NCI-H2107 treated with DMSO at 0.1 percent for 48 hours (cell line): ENCODE data around the gene SFXN1.

ENCODE experiments used
- DNase-seq: peaks from one replicate; lab custom pipeline; 2025; ENCODE audit not compliant: unreplicated experiment; lab: John Stamatoyannopoulos, UW

Gene SFXN1

DNA sequence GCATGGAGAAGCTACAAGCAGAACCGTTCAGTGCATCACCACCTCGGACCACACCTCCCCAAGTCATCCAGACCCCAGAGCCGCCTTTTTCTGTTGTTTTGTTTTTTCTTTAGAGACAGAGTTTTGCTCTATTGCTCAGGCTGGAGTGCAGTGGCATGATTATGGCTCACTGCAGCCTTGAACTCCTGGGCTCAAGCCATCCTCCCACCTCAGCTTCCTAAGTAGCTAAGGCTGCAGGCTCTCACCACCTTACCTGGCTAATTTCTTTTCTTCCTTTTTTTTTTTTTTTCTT is 13.5 kb upstream of the SFXN1 start:
- no peak for DNase-seq

DNA sequence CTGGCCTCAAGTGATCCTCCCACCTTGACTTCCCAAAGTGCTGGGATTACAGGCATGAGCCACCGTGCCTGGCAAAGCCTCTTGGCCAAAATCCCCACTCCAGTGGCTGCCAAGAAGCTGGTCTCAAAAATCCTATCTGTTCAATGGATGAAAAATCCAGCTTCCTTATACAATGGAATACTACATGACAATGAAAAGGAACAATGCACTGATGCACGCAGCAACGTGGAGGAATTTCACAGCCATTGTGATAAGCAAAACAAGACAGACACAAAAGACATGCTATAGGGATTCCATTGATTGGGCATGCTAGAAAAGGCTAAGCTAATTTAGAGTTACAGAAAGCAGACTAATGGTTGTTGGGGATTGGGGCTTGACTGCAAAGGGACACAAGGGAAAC is 13.1 kb upstream of the SFXN1 start:
- no peak for DNase-seq

DNA sequence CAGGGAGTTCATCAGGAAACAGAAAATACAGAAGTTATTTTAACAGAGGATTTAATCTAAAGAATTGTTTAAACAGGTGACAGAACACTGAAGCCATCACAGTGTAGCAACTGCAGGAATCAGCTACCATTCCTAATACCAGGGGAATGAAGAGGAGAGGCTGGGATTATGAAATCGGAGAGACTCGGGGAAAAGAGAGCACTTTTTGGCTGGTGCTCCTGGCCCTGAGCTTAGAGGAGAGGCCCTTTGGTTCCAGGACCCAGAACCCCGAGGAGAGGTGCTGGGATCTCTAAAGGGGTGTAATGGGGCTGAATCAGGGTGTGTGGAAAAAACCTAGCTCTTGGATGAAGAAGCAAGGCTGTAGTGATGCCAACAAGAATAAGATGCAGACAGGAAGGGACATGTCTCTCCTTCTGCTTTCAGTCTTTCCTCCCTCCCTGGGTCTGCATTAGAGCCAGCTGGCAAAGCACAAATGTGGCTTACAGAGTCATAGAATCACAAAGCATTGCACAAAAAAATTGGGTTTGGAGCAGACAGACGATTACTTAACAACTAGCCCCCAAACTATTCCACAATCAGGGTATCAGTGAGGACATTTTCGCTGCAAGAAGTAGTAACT is 11.6 kb upstream of the SFXN1 start:
- no peak for DNase-seq

DNA sequence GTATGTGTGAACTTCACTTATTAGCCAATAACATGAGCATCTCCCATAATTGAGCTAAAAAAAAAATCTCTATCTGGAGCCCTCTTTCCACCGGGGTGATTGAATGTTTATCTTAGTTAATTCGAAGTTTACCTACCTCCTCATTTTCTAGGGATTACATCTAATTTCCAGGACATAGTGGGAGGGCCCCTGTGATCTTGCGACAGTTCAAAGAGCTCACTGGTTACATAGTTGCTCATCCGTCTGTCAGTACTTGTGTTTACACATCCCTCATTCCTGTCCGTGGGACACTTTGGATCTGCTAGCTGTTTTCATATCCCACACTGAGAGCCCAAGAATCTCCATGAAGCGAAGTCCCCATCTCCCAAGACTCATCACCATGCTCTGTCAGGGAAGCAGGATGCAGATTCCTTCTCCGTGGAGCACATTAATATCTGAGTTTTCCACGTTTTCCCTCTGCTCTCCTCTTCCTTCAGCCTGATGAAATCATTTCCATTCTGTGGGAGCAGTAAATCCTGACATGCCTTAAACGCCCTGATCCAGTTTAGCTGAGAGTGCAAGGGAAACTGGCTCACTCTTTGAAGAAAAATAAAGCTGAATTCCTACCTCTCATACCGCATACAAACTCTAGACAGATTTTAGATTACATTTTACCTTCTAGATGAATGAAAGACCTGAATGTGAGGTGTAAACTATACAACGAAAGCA is 10.2 kb upstream of the SFXN1 start:
- DNase-seq: no peak

DNA sequence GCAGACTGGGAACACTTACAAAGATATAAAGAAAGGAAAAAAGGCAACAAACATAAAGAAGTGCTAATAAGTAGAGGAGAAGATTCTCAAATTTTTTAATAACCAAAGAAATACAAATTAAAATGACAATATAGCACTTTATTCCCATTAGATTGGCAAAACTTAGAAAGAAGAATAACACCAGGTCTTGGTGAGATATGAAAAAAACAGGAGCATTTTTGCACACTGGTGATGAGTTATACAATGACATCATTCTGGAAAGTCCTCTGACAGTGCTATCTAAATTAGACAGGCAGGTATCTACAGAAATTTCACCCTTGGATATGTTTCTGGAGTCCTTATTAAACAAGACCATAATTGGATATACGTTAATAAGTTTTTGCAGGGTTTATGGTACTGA is 9.5 kb upstream of the SFXN1 start:
- DNase-seq: no peak

DNA sequence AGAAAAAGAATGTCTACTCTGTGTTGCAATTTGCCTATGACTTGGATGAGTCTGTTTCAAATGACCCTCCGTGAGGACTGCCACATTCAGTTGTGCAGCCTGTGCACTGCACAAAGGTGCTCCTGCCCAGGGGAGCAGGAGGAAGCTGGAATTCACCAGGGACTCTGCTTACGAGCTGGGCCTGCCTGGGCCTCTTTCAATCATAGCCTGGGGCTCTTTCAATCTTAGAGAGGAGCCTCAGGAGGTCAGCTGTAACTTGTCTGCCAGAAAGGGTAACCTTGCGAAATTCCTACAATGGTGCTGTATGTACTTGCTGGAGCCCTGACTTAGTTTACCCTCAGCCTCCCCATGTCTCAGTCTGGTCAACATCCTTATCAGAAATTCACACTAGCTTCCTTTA is 8.4 kb upstream of the SFXN1 start:
- DNase-seq: no peak

DNA sequence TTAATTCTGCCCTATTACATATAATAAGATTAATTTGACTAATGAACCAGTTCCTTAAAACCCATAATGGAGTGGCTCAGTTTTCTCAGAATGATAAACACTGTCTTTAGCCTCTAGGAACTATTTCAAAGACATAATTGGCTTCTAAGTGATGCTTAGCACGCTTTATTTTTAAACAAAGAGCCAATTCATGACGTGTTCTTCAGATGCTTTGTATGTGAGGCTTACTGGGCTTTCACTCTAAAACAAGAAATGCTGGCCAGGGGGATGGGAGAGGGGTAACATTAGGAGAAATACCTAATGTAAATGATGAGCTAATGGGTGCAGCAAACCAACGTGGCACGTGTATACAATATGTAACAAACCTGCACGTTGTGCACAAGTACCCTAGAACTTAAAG is 7.6 kb upstream of the SFXN1 start:
- no peak for DNase-seq

DNA sequence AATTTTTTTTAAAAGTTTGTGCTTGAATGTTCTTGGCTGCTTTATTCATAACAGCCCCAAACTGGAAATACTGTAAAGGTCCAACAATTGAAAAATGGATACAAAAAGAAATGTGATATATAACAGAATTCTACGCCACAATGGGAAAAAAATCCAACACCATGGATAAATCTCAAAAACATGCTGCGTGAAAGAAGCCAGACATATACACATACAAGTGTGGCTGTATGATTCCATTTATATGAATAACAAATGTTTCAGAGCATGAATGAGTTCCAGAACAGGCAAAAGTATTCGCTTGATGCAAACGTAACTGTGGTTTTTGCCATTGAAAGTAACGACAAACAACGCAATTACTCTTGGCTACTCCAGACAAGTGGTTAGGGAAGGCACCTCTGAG is 7.2 kb upstream of the SFXN1 start:
- DNase-seq: no peak

DNA sequence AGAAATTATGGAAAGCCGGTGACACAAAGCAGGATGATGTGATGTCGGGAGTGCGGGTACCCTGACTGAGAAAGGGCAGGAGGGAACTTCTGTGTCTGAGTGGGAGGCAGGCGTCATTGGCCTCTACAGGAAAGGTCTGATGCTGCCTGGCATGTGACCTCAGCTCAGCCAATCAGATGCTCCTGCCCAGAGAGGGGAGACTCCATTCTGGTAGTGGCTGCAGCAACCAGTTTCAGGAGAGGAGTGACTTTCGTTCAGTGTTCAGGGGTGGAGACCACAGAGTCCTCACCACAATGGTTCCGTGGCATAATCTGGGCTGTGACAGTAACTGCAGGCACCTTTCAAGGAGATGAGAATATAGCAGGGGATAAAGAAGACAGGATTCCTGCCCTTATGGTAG is 6.7 kb upstream of the SFXN1 start:
- DNase-seq: no peak

DNA sequence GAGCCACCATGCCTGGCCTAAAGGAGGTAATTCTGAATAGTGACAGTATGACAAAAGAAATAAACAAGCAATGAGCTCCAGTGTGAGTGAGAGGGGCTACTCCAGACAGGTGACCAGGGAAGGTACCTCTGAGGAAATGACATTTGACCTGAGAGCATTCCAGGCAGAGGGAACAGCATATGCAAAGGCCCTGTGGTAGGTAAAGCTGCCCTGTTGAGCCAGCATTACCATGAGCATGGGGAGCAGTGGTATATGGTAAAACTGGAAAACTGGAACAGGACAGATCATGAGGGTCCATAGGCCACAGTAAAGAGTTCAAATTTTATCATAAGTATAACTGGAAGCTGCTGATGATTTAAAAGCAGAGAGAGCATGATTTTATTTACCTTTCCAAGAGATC is 6.0 kb upstream of the SFXN1 start:
- DNase-seq: no peak

DNA sequence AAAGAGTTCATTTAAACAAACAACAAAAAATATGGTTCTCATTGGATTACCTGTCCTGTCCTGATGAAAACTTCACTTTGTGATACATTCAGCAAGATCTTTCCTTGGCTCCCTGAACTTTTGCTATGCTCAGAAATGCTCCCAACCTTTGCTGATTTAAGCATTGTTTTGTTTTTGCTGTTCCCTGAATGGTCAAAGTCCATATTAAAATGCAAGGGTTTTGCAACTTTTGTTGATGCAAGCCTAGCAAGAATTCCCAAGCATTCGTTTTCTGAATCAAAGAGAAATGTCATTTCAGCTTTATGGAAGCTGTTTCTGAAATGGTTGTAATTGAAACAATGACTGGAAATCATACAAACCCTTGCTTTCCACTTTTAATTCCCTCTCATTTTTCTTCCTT is 3.1 kb upstream of the SFXN1 start:
- no peak for DNase-seq

DNA sequence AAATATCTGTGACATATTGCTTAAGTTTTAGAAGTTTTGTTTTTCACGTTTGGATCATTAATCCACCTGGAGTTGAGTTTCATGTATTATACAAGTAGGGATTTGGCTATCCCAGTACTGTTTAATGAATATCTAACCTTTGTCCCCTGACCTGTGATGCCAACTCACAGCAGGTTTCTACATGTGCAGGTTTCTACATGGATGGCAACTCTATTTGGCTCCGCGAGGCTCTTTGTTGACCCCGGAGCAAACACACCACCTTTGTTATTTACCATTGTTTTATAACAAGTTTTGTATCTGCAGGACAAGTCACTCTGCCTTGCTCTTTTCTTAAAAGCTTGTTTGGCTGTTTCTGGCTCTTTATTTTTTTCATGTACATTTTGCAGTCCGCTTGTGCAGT is 920 bp upstream of the SFXN1 start:
- DNase-seq: no peak

DNA sequence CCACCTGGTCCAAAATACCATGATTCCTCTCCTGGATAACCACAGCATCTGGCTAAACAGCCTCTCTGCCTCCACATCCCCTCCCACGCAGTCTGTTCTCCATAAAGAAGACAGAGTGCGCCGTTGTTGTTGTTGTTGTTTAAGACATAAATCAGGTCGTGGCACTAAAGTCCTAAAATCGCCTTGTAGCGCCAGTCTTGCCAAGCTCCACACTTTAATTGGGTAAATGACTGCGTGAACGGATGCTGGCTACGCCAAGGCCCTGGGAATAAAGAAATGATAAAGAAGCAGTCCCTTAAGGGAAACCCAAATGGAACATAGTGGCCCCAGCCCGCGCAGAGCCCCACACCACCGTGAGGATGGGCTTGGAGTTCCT is 364 bp upstream of the SFXN1 start:
- DNase-seq: no peak

DNA sequence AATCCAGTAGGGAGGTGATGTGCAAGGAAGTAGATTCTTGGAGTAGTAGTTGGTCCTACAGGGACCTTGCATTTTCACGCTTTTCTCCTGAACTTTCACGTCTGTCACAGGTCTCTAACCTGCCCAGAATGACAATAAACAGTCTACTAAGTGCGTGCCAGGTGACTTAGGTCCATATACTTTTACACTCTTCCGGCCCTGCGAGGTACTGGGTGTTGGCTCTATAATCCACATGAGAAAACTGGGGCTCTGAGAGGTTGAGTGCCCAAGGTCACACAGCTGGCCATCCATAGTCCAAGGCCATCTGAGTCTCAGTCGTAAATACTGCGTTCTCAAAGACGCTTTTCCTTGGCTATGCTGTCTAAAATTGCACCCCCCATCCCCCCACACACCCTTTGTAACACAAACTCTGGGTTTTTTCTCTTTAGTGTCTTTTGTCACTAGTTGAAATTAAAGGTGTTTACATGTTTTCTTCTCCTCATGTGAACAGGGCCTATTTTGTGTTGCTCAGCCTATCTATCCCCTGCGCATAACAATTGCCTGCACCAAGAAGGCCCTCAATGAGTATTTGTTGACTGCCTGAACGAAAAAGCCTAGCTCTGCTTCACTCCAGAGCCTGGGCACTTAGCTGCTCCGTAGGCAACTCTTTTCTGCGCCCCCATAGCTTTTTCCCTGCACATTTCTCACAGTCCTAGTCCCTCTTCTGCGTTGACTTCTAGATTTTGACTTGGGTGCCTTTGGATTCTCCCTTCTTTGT is 943 bp downstream of the SFXN1 start:
- no peak for DNase-seq

DNA sequence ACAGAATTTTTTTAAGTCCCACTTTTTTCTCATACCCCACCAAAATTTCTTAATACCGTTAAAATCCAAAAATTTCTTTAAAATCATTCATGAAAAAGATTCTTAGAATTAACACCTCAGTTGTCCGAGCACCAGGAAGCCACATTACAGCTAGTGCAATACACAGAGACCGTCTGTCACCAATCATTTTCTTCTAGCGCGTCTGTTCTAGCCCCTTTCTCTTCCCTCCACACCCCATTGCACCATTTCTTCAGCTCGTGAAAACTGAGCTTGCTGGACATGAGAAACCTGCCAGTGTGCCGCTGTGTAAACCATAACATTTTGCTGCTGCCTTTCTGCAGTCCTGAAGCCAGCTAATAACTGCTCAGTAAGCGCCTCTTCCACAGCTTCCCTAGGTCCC is 5.0 kb downstream of the SFXN1 start:
- DNase-seq: no peak

DNA sequence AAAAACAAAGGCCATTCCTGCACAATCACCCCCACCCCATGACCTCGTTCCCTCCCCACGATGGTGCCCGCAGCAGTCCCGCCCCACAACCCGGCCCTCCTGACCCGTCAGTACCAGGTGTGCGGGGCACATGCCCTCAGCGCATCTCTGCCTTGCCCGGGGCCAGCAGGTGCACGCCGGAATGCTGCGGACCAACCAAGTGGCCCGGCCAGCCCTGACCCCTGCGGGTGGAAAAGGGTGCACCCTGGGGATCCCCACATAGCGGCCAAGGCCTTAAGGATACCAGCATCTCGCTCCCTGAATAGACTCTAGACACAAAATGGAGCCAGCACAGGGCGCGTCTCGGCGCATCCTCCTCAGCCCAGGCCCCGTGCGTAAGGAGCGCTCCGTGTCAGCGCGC is 6.0 kb downstream of the SFXN1 start:
- no peak for DNase-seq

DNA sequence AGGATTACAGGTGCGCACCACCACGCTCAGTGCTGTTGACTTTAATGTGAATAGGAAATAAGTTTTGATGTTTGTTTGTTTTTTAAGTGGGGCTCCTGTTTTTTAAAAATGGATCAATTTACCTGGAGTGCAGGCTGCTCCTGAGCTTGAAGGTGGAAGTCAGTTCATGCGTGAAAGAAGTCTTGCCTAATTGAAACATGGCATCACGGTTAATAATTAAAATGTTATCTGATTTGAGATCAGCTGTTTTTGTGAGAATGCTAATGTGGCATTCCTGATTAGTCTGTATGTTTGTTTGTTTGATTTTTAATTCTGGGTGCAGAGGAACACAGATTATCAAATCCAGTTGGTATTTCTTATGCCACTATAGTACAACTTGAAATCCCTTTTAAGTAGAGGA is 6.5 kb downstream of the SFXN1 start:
- DNase-seq: no peak

DNA sequence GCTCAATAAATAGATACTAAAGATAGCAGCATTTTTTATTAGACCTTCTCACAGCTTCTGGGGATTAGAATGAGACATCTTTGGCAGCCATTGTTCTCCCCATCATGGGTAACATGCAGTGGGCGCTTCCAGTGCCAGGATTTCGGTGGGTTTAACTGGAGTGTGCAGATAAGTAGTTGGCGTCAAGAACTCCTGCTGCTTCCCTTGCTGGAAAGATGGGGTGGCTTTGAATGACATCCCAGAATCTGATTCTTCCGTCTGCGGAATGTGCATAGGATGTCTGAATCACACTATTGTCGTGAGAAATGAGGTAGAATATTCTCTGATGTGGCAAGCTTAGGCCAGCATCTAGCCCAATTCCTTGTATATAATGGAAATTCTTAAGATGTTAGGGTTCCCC is 7.3 kb downstream of the SFXN1 start:
- DNase-seq: no peak

DNA sequence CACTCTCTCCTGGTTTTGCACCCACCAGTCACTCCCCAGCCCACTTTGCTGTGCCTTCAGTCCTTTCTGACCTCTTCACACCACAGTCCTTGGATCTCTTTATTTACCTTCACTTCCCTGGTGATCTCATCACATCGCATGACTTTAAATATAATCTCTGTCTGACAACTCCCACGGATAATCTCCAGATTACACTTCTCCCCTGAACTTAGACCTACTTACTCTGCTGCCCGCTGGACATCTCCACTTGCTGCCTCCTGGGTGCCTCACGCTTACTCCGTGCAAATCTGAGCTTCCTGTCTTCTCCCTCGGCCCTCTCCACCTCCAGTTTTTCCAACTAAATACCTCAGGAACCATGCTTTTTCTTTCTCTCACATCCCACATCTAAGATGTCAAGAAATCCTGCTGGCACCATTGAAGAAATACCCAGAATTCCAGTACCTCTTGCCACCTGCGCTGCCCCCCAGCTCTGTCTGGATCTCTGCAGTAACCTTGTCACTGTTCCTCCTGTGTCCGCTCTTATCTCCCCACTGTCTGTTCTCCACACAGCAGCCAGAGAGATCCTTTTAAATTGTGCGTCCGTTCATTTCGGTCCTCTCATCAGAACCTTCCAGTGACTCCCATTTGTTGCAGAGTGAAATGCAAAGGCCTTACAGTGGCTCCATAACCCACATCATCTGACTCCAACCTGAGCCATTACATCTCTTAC is 9.3 kb downstream of the SFXN1 start:
- no peak for DNase-seq

DNA sequence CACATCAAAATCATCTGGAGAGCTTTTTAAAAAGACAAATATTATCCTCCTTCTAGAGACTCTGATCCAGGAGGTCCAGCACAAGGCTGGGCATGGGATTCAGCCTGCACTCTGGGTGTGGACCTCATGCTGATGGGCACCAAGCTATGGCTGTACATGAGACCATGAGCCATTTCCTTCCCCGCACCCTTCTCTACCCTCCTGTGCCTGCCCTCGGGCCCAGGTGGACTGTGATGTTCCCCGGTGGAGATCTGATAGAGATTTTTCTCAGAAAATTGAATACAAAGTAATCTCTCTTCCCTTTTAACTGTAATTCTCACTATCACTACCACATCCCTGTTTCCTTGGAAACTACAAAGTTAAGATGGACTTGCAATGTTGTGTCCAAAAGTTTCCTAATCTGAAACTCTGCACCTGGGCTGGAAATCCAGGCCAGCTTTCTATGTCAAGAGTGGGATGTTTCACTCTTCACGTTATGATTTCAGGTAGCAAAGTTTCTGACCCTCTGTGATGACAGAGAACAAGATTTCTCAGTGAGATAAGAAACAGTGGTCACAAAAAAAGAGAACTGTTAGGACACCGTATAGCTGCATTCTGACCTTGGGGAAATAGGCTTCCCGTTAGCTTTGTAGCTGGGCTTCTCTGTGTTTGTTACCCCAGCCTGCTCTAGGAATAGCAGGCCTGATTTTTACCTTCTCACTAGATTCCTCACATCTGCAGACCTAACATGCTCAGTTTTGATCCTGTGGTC is 11.5 kb downstream of the SFXN1 start:
- DNase-seq: no peak

DNA sequence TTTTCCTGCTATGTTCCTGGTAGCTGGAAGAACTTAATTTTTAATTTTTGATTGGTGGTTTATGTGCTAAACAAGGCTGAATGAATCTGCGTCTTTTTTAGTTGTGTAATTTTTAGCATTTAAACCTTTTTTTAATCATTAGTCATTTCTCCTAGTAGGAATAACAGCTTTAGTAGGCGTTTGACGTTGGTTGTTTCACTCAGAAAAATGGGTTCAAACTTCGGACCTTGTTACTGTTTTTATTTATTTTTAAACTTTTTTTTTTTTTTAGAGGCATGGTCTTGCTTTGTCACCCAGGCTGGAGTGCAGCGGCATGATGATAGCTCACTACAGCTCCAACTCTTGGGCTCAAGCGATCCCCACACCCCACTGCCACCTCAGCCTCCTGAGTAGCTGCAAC is 12.9 kb downstream of the SFXN1 start:
- DNase-seq: no peak
